Adrenal gland (tissue), 5 donors: ENCODE data around the gene RAB26.

Experiments used
- CTCF ChIP-seq, 6 experiments: fragments of 450-650 bp in 4 of 6; fragments of 200-600 bp in 2 of 6; sonication (generic) in 1 of 6; IDR thresholded peaks; 1 replicate in 5 of 6; 2 replicates in 1 of 6; pipeline versions ENCODE4 v1.5.1 to v1.8.0; 2016 to 2021; ENCODE audit warnings: antibody characterized with exemption in 6 of 6, mild to moderate bottlenecking in 2 of 6, moderate library complexity in 1 of 6
- POLR2A ChIP-seq, 2 donors: fragments of 450-650 bp; IDR thresholded peaks; one replicate each; pipeline ENCODE4 v1.6.1; 2017; ENCODE audit warnings: antibody characterized with exemption in 2 of 2, mild to moderate bottlenecking in 2 of 2, moderate library complexity in 1 of 2
- donor health status: DM: no; HTN: no; CAD: no.

- TF ChIP-seq CTCF (IDR thresholded peaks at IDR 0.05) (no peak), POLR2A (IDR thresholded peaks at IDR 0.05) (no peak)
These were observed 1.0 kb upstream of the RAB26 start for GRCh38 chr16:2147378-2147777.
